OCI-LY7 (cell line): ENCODE measurements around the gene DEPP1. TPM values are rescaled to one million over a fixed set of nuclear protein-coding genes. Genes with fewer than 3 reads are reported as not detected.

ENCODE experiments used
- BruUV-seq: library from RNA; stranded (reverse); fragments of 400-500 nt; replicated peaks from 2 replicates; lab custom pipeline; 2021; lab: Mats Ljungman, UMichigan
- CTCF ChIA-PET: fragments of 300-600 bp; sonication (Branson Sonifier 250); formaldehyde crosslinking; loops from one replicate; lab custom pipeline; 2022; ENCODE audit warnings: antibody characterized with exemption; ENCODE audit not compliant: unreplicated experiment; lab: Charles Lee
- POLR2A ChIA-PET: fragments of 300-600 bp; sonication (Branson Sonifier 250); formaldehyde crosslinking; loops from one replicate; lab custom pipeline; 2022; ENCODE audit warnings: antibody characterized with exemption; lab: Charles Lee
- DNase-seq: peaks from one replicate; pipeline ENCODE4 v3.0.0-alpha.2; 2015; ENCODE audit warnings: low spot score
- H2AFZ ChIP-seq: fragments of 200-600 bp; sonication (generic), shearing (Covaris generic); 2 replicates; pipeline ENCODE4 v1.6.1; 2014; ENCODE audit warnings: mild to moderate bottlenecking, antibody characterized with exemption, low read length, moderate library complexity
- H3K27ac ChIP-seq: fragments of 200-600 bp; sonication (generic); 2 replicates; pipeline ENCODE4 v1.5.1; 2014; ENCODE audit warnings: mixed run types, low read depth, mild to moderate bottlenecking, moderate library complexity, low read length, inconsistent platforms; ENCODE audit not compliant: poor library complexity, severe bottlenecking
- H3K36me3 ChIP-seq: fragments of 200-600 bp; sonication (generic); 2 replicates; pipeline ENCODE4 v1.6.1; 2014; ENCODE audit warnings: mild to moderate bottlenecking, antibody characterized with exemption, low read length, moderate library complexity, mixed read lengths; ENCODE audit not compliant: insufficient read depth
- H3K4me1 ChIP-seq: fragments of 200-600 bp; sonication (generic); 2 replicates; pipeline ENCODE4 v1.5.1; 2014; ENCODE audit warnings: mild to moderate bottlenecking, low read length; ENCODE audit not compliant: insufficient read depth, poor library complexity, severe bottlenecking
- H3K4me2 ChIP-seq: fragments of 200-600 bp; sonication (generic); 2 replicates; pipeline ENCODE4 v1.6.1; 2014; ENCODE audit warnings: mild to moderate bottlenecking, low read length
- H3K4me3 ChIP-seq: fragments of 200-600 bp; sonication (generic); 2 replicates; pipeline ENCODE4 v1.5.1; 2014; ENCODE audit warnings: mild to moderate bottlenecking, low read depth, low read length; ENCODE audit not compliant: poor library complexity, severe bottlenecking
- H3K79me2 ChIP-seq: fragments of 200-600 bp; sonication (generic); 2 replicates; pipeline ENCODE4 v1.6.1; 2016; ENCODE audit warnings: low read depth, mild to moderate bottlenecking, low read length, moderate library complexity, mixed read lengths; ENCODE audit not compliant: insufficient read depth
- H3K9me2 ChIP-seq: fragments of 200-600 bp; sonication (generic); 2 replicates; pipeline ENCODE4 v1.6.1; 2016; ENCODE audit warnings: mild to moderate bottlenecking, low read length, mixed read lengths; ENCODE audit not compliant: insufficient read depth
- H3K9me3 ChIP-seq: fragments of 200-600 bp; sonication (generic); 2 replicates; pipeline ENCODE4 v1.6.1; 2014; ENCODE audit warnings: mild to moderate bottlenecking, mixed run types, low read length, mixed read lengths
- H4K20me1 ChIP-seq: fragments of 200-600 bp; sonication (generic); 2 replicates; pipeline ENCODE4 v1.6.1; 2014; ENCODE audit warnings: mild to moderate bottlenecking, antibody characterized with exemption, low read length, moderate library complexity, mixed read lengths; ENCODE audit not compliant: insufficient read depth
- EZH2phosphoT487 ChIP-seq: fragments of 200-600 bp; sonication (generic); IDR thresholded peaks from 2 replicates; pipeline ENCODE4 v1.6.1; 2018; ENCODE audit warnings: low read depth, borderline replicate concordance, mild to moderate bottlenecking, mixed run types, antibody characterized with exemption, low read length, moderate library complexity, mixed read lengths
- intact Hi-C: fragments of 100-400 bp; cut with micrococcal nuclease; formaldehyde crosslinking; loops from one replicate; pipeline ENCODE4 v1.10.0; 2022; ENCODE audit not compliant: unreplicated experiment
- total RNA-seq, 2 experiments: library from RNA; depleted of rRNA in 1 of 2; stranded (reverse); fragments of >200 nt in 1 of 2; shearing (Covaris generic) in 1 of 2; gene quantifications; 2 replicates each; pipeline ENCODE4 v1.2.3, GENCODE V29; 2014 to 2022
- TF ChIP-seq, protein P1 (sequence below): fragments of 200-600 bp; sonication (generic); conservative IDR thresholded peaks from 2 replicates; pipeline ENCODE4 v1.5.1; 2014; ENCODE audit warnings: mild to moderate bottlenecking, antibody characterized with exemption, low read length, moderate library complexity, mixed read lengths

The DEPP1 gene
- total RNA-seq, 2 experiments from 2014 or later: 0.09 TPM; not detected in 1

- no peak overlapping the region for H2AFZ ChIP-seq
- POLR2A ChIA-PET: no interaction called here
- no peaks in the 10 kb centered on the region for H3K79me2 ChIP-seq
- CTCF ChIA-PET: no interaction called here
- no peaks in the 10 kb centered on the region for H4K20me1 ChIP-seq
- BruUV-seq: no TSS peak
- no peaks in the 10 kb centered on the region for H3K9me3 ChIP-seq
- no peak overlapping the region for H3K27ac ChIP-seq
- H3K36me3 ChIP-seq: no peaks in the 10 kb centered on the region
- intact Hi-C loops: no loop called here
- TF ChIP-seq, protein P1, sequence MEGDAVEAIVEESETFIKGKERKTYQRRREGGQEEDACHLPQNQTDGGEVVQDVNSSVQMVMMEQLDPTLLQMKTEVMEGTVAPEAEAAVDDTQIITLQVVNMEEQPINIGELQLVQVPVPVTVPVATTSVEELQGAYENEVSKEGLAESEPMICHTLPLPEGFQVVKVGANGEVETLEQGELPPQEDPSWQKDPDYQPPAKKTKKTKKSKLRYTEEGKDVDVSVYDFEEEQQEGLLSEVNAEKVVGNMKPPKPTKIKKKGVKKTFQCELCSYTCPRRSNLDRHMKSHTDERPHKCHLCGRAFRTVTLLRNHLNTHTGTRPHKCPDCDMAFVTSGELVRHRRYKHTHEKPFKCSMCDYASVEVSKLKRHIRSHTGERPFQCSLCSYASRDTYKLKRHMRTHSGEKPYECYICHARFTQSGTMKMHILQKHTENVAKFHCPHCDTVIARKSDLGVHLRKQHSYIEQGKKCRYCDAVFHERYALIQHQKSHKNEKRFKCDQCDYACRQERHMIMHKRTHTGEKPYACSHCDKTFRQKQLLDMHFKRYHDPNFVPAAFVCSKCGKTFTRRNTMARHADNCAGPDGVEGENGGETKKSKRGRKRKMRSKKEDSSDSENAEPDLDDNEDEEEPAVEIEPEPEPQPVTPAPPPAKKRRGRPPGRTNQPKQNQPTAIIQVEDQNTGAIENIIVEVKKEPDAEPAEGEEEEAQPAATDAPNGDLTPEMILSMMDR: no peak
- no peak for TF ChIP-seq EZH2phosphoT487
- no peak overlapping the region for H3K4me3 ChIP-seq
- no peaks in the 10 kb centered on the region for H3K9me2 ChIP-seq
- peaks cover 17% of the 10 kb centered on the region for H3K4me1 ChIP-seq
- no peak overlapping the region for H3K4me2 ChIP-seq
- no peak for DNase-seq
Observed at GRCh38 chr10:44992732-44993225, 14.2 kb upstream of the DEPP1 start.

- no peaks in the 10 kb centered on the region for H3K79me2 ChIP-seq
- no peak overlapping the region for H3K4me3 ChIP-seq
- H3K9me3 ChIP-seq: no peaks in the 10 kb centered on the region
- no peaks in the 10 kb centered on the region for H3K9me2 ChIP-seq
- POLR2A ChIA-PET: no interaction called here
- no peak for DNase-seq
- intact Hi-C loops: no loop called here
- H3K4me2 ChIP-seq: no peak overlapping the region
- no peaks in the 10 kb centered on the region for H3K36me3 ChIP-seq
- CTCF ChIA-PET: no interaction called here
- no TSS peak for BruUV-seq
- no peak overlapping the region for H3K27ac ChIP-seq
- H4K20me1 ChIP-seq: no peaks in the 10 kb centered on the region
- peaks cover 17% of the 10 kb centered on the region for H3K4me1 ChIP-seq
- H2AFZ ChIP-seq: no peak overlapping the region
- TF ChIP-seq, protein P1: no peak
- TF ChIP-seq EZH2phosphoT487: no peak
Observed at GRCh38 chr10:44992070-44992731, 13.6 kb upstream of the DEPP1 start.

DNA sequence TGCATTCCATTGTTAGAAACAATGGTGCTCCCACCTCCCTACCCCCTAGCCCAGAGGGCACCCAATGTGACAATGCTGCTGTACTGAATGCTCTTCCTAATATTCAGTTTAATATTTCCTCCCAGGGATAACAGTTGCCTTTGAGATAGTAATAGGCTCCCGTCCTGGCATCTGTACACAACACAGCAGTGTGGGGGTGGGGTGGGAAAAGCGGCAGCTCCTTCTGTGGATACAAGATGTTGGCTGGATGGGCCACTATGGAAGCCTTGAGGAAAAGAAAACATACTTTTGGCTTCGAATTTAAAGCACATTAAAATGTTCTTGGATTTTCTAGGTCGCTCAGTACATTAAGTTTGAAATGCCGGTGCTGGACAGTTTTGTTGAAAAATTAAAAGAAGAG, 13.0 kb upstream of the DEPP1 start:
- Histone ChIP-seq H3K4me2 (no peak overlapping the region), H3K27ac (no peak overlapping the region), H3K36me3 (no peaks in the 10 kb centered on the region), H3K4me1 (peaks cover 10% of the 10 kb centered on the region), H3K9me2 (no peaks in the 10 kb centered on the region), H4K20me1 (no peaks in the 10 kb centered on the region), H3K79me2 (no peaks in the 10 kb centered on the region), H3K4me3 (no peak overlapping the region), H3K9me3 (no peaks in the 10 kb centered on the region), H2AFZ (no peak overlapping the region)
- no peak for DNase-seq
- TF ChIP-seq EZH2phosphoT487: no peak
- TF ChIP-seq, protein P1: no peak
- ChIA-PET CTCF (no interaction called here), POLR2A (no interaction called here)
- intact Hi-C loops: no loop called here
- BruUV-seq: no TSS peak
